ENCODE data around the gene TFAP2A.

The TFAP2A gene

GRCh38 chr6:10425975-10426780, 11.3 kb upstream of the TFAP2A start:
- no peak for DNase-seq

- DNase-seq, result no peak
Observed at GRCh38 chr6:10425176-10425974, 10.5 kb upstream of the TFAP2A start.

- DNase-seq, result peak in 1 of 2 experiments; percentile 24
Observed at GRCh38 chr6:10424040-10424439, 9.2 kb upstream of the TFAP2A start.

GRCh38 chr6:10422737-10423034, 7.8 kb upstream of the TFAP2A start:
- DNase-seq, result no peak

GRCh38 chr6:10421921-10422736, 7.3 kb upstream of the TFAP2A start:
- DNase-seq, result no peak

- DNase-seq, result no peak
Observed at GRCh38 chr6:10421158-10421920, 6.5 kb upstream of the TFAP2A start.

GRCh38 chr6:10420546-10421157, 5.8 kb upstream of the TFAP2A start:
- no peak for DNase-seq

GRCh38 chr6:10419749-10420545, 5.1 kb upstream of the TFAP2A start:
- no peak for DNase-seq

GRCh38 chr6:10418862-10419748, 4.2 kb upstream of the TFAP2A start:
- DNase-seq, result no peak

GRCh38 chr6:10418361-10418861, 3.5 kb upstream of the TFAP2A start:
- no peak for DNase-seq

- no peak for DNase-seq
Observed at GRCh38 chr6:10417681-10418104, 2.8 kb upstream of the TFAP2A start.

GRCh38 chr6:10416863-10417641, 2.2 kb upstream of the TFAP2A start:
- DNase-seq, result no peak

- DNase-seq, result no peak
Observed at GRCh38 chr6:10416516-10416862, 1.6 kb upstream of the TFAP2A start.

GRCh38 chr6:10415617-10416480, 975 bp upstream of the TFAP2A start:
- no peak for DNase-seq

- peak; percentile 22 to 76 for DNase-seq
Observed at GRCh38 chr6:10413850-10414738, 780 bp downstream of the TFAP2A start.

- DNase-seq, result no peak
Observed at GRCh38 chr6:10413262-10413849, 1.5 kb downstream of the TFAP2A start.
